PC-9 (cell line): ENCODE measurements around the gene TCF4. TPM values are rescaled to one million over a fixed set of nuclear protein-coding genes. Genes with fewer than 3 reads are reported as not detected.

Experiments used
- BruUV-seq: library from RNA; stranded (reverse); fragments of 400-500 nt; replicated peaks from 2 replicates; lab custom pipeline; 2021; lab: Mats Ljungman, UMichigan
- CTCF ChIA-PET: fragments of 300-600 bp; sonication (Branson Sonifier 250); formaldehyde crosslinking; loops from one replicate; lab custom pipeline; 2022; ENCODE audit warnings: antibody characterized with exemption; lab: Charles Lee
- POLR2A ChIA-PET: fragments of 300-600 bp; sonication (Branson Sonifier 250); formaldehyde crosslinking; loops from one replicate; lab custom pipeline; 2022; ENCODE audit warnings: antibody characterized with exemption; ENCODE audit not compliant: unreplicated experiment; lab: Charles Lee
- DNase-seq, 2 experiments: peaks; one replicate each; pipeline versions ENCODE4 v3.0.0 to v3.0.0-alpha.2; 2015 to 2022; ENCODE audit warnings: mixed read lengths in 1 of 2
- H2AFZ ChIP-seq: fragments of 200-600 bp; sonication (generic); 2 replicates; pipeline ENCODE4 v1.8.1; 2017; ENCODE audit warnings: antibody characterized with exemption
- H3F3A ChIP-seq: fragments of 200-600 bp; sonication (generic); 2 replicates; pipeline ENCODE4 v1.8.1; 2017; ENCODE audit warnings: antibody characterized with exemption, mild to moderate bottlenecking, low read depth; ENCODE audit not compliant: insufficient read depth
- H3K27ac ChIP-seq: fragments of 200-600 bp; sonication (generic); 2 replicates; pipeline ENCODE4 v1.6.1; 2016; ENCODE audit warnings: mixed run types
- H3K27me3 ChIP-seq: fragments of 200-600 bp; sonication (generic); 2 replicates; pipeline ENCODE4 v1.6.1; 2016; ENCODE audit warnings: low read depth, mixed run types; ENCODE audit not compliant: insufficient read depth
- H3K36me3 ChIP-seq: fragments of 200-600 bp; sonication (generic); 2 replicates; pipeline ENCODE4 v1.6.1; 2016; ENCODE audit warnings: low read depth, mixed run types
- H3K4me1 ChIP-seq: fragments of 200-600 bp; sonication (generic); replicated peaks from 2 replicates; pipeline ENCODE4 v1.6.1; 2016; ENCODE audit warnings: mixed run types; ENCODE audit not compliant: insufficient read depth
- H3K4me2 ChIP-seq: fragments of 200-600 bp; sonication (generic); 2 replicates; pipeline ENCODE4 v1.6.1; 2017; ENCODE audit warnings: mixed run types
- H3K4me3 ChIP-seq: fragments of 200-600 bp; sonication (generic); 2 replicates; pipeline ENCODE4 v1.6.1; 2016; ENCODE audit warnings: mixed run types
- H3K79me2 ChIP-seq: fragments of 200-600 bp; sonication (generic); 2 replicates; pipeline ENCODE4 v1.6.1; 2017; ENCODE audit warnings: low read depth, mixed run types
- H3K9me2 ChIP-seq: fragments of 200-600 bp; sonication (generic); 2 replicates; pipeline ENCODE4 v1.8.1; 2017; ENCODE audit warnings: mild to moderate bottlenecking; ENCODE audit not compliant: insufficient read depth
- H3K9me3 ChIP-seq: fragments of 200-600 bp; sonication (generic); 2 replicates; pipeline ENCODE4 v1.8.1; 2016; ENCODE audit warnings: low read depth; ENCODE audit not compliant: insufficient read depth
- H4K20me1 ChIP-seq: fragments of 200-600 bp; sonication (generic); 2 replicates; pipeline ENCODE4 v1.8.1; 2017; ENCODE audit not compliant: insufficient read depth
- CTCF ChIP-seq: fragments of 200-600 bp; sonication (generic); conservative IDR thresholded peaks from 2 replicates; pipeline ENCODE4 v1.6.1; 2017; ENCODE audit warnings: mixed run types, antibody characterized with exemption, mild to moderate bottlenecking, moderate library complexity
- EZH2 ChIP-seq: fragments of 200-600 bp; sonication (generic); IDR thresholded peaks from 2 replicates; pipeline ENCODE4 v1.8.0; 2017; ENCODE audit warnings: antibody characterized with exemption, low read depth
- intact Hi-C: fragments of 100-400 bp; cut with micrococcal nuclease; formaldehyde crosslinking; loops from one replicate; pipeline ENCODE4 v1.10.0; 2022; ENCODE audit not compliant: unreplicated experiment
- total RNA-seq: library from RNA; stranded (reverse); gene quantifications from 2 replicates; pipeline ENCODE4 v1.2.3, GENCODE V29; 2021

TCF4 gene
- total RNA-seq, 1 experiment from 2014 or later: 0.74 TPM

- no TSS peak for BruUV-seq
- Histone ChIP-seq H3K27me3 (no peaks in the 10 kb centered on the region), H3K9me3 (no peaks in the 10 kb centered on the region), H3K27ac (no peak overlapping the region), H3K4me2 (no peak overlapping the region), H3K9me2 (no peaks in the 10 kb centered on the region), H3K79me2 (peaks cover 6% of the 10 kb centered on the region; the same call in 1 of the 2 replicates), H4K20me1 (no peaks in the 10 kb centered on the region), H2AFZ (no peak overlapping the region), H3F3A (no peaks in the 10 kb centered on the region), H3K4me3 (no peak overlapping the region), H3K36me3 (no peaks in the 10 kb centered on the region), H3K4me1 (peaks cover 8% of the 10 kb centered on the region; the same call in 1 of the 2 replicates)
- TF ChIP-seq CTCF (no peak), EZH2 (no peak)
- intact Hi-C loops: no loop called here
- DNase-seq: no peak
- ChIA-PET CTCF (no interaction called here), POLR2A (no interaction called here)
Measured at GRCh38 chr18:55584201-55584600, 3.8 kb downstream of the TCF4 start.

DNA sequence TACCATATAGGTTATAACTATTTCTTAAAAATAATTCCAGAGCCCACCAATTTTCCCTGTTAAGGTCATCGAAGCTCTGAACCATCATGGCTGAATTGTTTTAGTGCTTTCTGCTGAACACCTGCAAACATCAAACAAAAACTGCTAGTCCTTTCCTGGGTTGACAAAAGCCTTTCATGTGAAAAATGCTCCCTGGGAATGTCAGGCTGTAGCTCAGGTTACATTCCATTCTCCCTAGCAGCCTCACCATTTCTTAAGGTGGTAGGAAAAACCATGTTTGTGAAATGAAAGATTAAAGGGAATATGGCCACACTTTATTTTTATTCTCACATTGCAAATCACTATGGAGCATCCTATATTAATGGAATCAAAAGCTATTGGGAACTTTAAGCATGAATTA, 5.7 kb downstream of the TCF4 start:
- POLR2A ChIA-PET: no interaction called here
- intact Hi-C loops: no loop called here
- Histone ChIP-seq H3K4me1 (peaks cover 8% of the 10 kb centered on the region; the same call in 1 of the 2 replicates), H4K20me1 (no peaks in the 10 kb centered on the region), H3K79me2 (no peaks in the 10 kb centered on the region; the same call in 1 of the 2 replicates), H3K9me3 (no peaks in the 10 kb centered on the region), H2AFZ (no peak overlapping the region), H3K9me2 (no peaks in the 10 kb centered on the region), H3K27me3 (no peaks in the 10 kb centered on the region), H3F3A (no peaks in the 10 kb centered on the region), H3K4me3 (no peak overlapping the region), H3K36me3 (no peaks in the 10 kb centered on the region), H3K27ac (no peak overlapping the region), H3K4me2 (no peak overlapping the region)
- no TSS peak for BruUV-seq
- DNase-seq: no peak
- no peak for TF ChIP-seq EZH2
- CTCF ChIA-PET: no interaction called here

- intact Hi-C loops: no loop called here
- Histone ChIP-seq H3K4me3 (no peak overlapping the region), H3K9me3 (no peaks in the 10 kb centered on the region), H3K27ac (no peak overlapping the region), H4K20me1 (no peaks in the 10 kb centered on the region), H3K27me3 (no peaks in the 10 kb centered on the region), H3K4me2 (no peak overlapping the region), H2AFZ (no peak overlapping the region), H3F3A (no peaks in the 10 kb centered on the region), H3K36me3 (no peaks in the 10 kb centered on the region), H3K79me2 (no peaks in the 10 kb centered on the region; the same call in 1 of the 2 replicates), H3K4me1 (no peaks in the 10 kb centered on the region), H3K9me2 (no peaks in the 10 kb centered on the region)
- ChIA-PET CTCF (interaction anchor here (0.6 kb wide), 2 partner anchors 30 to 39 kb away, joined by 4 read pairs; no protein-coding TSS in a partner anchor), POLR2A (no interaction called here)
- no TSS peak for BruUV-seq
- TF ChIP-seq CTCF: no peak
- TF ChIP-seq EZH2: no peak
- no peak for DNase-seq
Measured at GRCh38 chr18:55579501-55580270, 8.3 kb downstream of the TCF4 start.
